ENCODE data around the gene TOPBP1.

The TOPBP1 gene

DNA sequence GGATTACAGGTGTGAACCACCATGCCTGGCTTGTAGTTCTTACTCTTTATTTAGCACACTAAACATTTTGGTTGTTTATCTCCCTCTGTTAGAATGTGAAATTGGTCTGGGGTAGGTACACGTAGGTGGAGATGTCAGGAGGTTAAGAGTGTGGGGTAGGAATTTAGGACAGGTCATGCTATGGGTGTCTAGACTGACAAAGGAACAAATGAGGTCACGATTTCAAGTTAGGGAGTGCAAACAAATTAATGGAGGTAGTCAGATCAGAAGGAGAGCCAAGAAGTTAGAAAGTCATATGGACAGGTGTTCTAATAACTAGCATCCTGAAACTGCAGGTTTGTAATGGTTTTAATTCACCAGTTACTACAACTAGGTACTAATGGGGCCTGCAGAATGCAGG lies 68.5 kb downstream of the TOPBP1 start:
- TF ChIP-seq, protein P1, sequence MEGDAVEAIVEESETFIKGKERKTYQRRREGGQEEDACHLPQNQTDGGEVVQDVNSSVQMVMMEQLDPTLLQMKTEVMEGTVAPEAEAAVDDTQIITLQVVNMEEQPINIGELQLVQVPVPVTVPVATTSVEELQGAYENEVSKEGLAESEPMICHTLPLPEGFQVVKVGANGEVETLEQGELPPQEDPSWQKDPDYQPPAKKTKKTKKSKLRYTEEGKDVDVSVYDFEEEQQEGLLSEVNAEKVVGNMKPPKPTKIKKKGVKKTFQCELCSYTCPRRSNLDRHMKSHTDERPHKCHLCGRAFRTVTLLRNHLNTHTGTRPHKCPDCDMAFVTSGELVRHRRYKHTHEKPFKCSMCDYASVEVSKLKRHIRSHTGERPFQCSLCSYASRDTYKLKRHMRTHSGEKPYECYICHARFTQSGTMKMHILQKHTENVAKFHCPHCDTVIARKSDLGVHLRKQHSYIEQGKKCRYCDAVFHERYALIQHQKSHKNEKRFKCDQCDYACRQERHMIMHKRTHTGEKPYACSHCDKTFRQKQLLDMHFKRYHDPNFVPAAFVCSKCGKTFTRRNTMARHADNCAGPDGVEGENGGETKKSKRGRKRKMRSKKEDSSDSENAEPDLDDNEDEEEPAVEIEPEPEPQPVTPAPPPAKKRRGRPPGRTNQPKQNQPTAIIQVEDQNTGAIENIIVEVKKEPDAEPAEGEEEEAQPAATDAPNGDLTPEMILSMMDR (conservative IDR thresholded peaks at IDR 0.05; ENCODE audit: low read depth, low read length): no peak
- DNase-seq (ENCODE audit: low read depth): no peak
- no peak overlapping the region for H3K4me3 ChIP-seq (ENCODE audit: low read length)

DNA sequence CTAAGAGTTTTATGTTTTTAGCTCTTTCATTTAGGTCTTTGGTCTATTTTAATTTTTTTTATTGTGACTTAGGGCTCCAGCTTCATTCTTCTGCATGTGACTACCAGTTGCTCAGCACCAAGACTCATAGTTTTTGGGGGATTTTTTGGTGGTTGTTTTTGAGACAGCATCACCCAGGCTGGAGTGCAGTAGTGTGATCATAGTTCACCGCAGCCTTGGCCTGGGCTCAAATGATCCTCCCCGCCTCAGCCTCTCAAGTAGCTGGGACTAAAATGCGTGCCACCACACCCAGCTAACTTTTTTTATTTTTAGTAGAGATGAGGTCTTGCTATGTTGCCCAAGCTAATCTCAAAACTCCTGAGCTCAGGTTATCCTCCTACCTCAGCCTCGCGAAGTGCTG lies 68.9 kb downstream of the TOPBP1 start:
- no peak for DNase-seq (ENCODE audit: low read depth)
- TF ChIP-seq, protein P1 (conservative IDR thresholded peaks at IDR 0.05; ENCODE audit: low read depth, low read length): no peak

DNA sequence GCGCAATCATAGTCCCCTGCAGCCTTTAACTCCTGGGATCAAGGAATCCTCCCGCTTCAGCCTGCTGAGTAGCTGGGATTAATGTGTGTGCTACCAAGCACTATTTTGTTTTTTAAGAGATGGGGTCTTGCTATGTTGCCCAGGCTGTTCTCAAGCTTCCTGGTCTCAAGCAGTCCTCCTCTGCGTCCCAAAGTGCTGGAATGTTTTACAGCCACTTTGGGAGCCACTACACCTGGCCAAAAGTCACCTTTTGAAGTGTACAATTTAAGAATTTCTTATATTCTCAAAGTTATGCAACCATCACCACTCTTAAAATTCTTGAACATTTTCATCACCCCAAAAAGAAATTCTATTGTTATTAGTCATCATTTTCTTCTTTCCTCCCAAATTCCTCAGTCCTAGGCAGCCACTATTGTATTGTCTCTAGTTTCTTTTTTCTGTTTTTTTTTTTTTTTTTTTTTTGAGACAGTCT lies 70.4 kb downstream of the TOPBP1 start:
- TF ChIP-seq, protein P1 (conservative IDR thresholded peaks at IDR 0.05; ENCODE audit: low read depth, low read length): no peak
- no peak for DNase-seq (ENCODE audit: low read depth)
- H3K4me3 ChIP-seq (ENCODE audit: low read length): no peak overlapping the region

More for the DNA sequence above, 68.9 kb downstream of the TOPBP1 start:
- H3K4me3 ChIP-seq (ENCODE audit: low read length): no peak overlapping the region

DNA sequence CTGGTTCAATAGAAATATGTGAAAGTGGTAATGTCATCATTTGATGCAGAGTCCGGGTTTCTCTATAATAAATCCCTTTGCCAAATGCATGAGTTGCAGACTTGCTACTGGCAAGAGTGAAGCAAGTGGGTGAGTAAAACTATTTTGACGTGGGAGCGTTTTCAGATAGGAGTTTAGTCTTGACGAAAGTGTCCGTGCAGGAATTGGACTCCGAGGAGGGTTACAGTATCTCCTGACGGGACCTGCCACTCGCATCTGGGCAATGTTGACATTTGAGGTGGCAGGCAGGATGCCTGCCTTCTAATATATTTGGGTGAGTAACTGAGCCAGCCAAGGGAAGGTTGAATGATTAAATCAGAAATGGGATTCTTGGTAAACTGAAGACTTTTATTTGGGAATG lies 72.2 kb downstream of the TOPBP1 start:
- TF ChIP-seq, protein P1 (conservative IDR thresholded peaks at IDR 0.05; ENCODE audit: low read depth, low read length): no peak
- DNase-seq (ENCODE audit: low read depth): no peak
- H3K4me3 ChIP-seq (ENCODE audit: low read length): no peak overlapping the region

GRCh38 chr3:133588784-133589465 lies 72.8 kb downstream of the TOPBP1 start:
- TF ChIP-seq, protein P1 (conservative IDR thresholded peaks at IDR 0.05; ENCODE audit: low read depth, low read length): no peak
- no peak overlapping the region for H3K4me3 ChIP-seq (ENCODE audit: low read length)
- no peak for DNase-seq (ENCODE audit: low read depth)

GRCh38 chr3:133588035-133588434 lies 73.7 kb downstream of the TOPBP1 start:
- DNase-seq (ENCODE audit: low read depth): no peak
- TF ChIP-seq, protein P1 (conservative IDR thresholded peaks at IDR 0.05; ENCODE audit: low read depth, low read length): no peak
- no peak overlapping the region for H3K4me3 ChIP-seq (ENCODE audit: low read length)

DNA sequence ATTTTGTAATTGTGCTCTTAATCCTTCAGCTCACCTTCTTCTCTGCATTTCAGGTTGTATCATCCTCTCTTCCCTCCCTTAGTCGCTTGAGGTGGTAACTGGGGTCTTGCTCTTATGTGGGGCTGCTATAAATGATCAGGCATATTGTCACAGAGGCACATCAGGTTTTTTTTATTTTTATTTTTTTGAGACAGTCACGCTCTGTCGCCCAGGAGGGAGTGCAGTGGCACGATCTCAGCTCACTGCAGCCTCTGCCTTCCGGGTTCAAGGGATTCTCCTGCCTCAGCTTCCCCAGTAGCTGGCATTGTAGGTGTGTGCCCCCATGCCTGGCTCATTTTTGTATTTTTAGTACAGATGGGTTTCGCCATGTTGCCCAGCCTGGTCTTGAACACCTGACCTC lies 78.3 kb downstream of the TOPBP1 start:
- TF ChIP-seq, protein P1 (conservative IDR thresholded peaks at IDR 0.05; ENCODE audit: low read depth, low read length): no peak
- no peak overlapping the region for H3K4me3 ChIP-seq (ENCODE audit: low read length)
- DNase-seq (ENCODE audit: low read depth): no peak
